HG03439 (cell line): Measurements from ENCODE around the gene HLA-DMB.

Experiments
- ATAC-seq: cut with Tn5 transposase; IDR thresholded peaks from one replicate; pipeline ENCODE4 v1.9.1; 2021; ENCODE audit warnings: mild to moderate bottlenecking, moderate library complexity; ENCODE audit not compliant: unreplicated experiment

Gene HLA-DMB

GRCh38 chr6:32940656-32941213 lies at the start of gene HLA-DMB:
TSS of gene HLA-DMB (minus strand) at chr6:32941028. CDS start at chr6:32940807, 221 bp downstream.
- peak; percentile 54 for ATAC-seq

DNA sequence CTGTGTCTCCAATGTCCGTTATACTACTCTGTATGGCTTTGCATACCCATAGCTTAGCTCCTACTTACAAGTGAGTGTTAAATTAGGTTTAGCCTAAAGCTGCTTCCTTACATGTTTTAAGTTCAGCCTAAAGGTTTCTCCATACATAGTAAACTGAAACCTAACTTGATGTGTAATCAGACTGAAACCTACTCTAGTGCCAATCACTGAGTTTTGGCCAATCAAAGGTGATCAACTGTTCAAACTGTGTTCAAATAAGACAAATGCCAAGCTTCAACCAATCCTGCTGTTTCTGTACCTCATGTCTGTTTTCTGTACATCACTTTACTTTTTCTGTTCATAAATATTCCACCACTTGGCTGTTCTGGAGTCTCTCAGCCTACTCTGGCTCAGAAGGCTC lies 48.5 kb upstream of the HLA-DMB start:
- ATAC-seq, result no peak

- ATAC-seq, result peak; percentile 53
These were observed 44.0 kb upstream of the HLA-DMB start for GRCh38 chr6:32984622-32985389.

- ATAC-seq, result no peak
These were observed 43.3 kb upstream of the HLA-DMB start for GRCh38 chr6:32983964-32984621.

DNA sequence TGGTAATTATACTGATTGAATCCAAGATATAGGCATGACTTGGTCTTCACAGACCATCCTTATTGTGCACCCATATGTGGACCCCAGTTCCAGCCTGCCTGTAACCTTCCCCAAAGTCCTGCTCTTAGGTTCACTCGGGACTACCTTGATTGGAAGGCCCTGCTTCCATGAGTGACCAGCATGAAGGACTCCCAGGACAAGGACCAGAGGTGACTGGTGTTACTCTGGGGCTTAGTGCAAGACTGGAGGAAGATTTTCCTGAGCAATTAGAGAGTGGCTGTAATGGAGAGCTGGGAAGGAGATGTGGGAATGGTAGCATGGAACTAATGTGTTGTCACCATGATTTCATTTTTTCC lies 42.6 kb upstream of the HLA-DMB start:
- ATAC-seq, result no peak

DNA sequence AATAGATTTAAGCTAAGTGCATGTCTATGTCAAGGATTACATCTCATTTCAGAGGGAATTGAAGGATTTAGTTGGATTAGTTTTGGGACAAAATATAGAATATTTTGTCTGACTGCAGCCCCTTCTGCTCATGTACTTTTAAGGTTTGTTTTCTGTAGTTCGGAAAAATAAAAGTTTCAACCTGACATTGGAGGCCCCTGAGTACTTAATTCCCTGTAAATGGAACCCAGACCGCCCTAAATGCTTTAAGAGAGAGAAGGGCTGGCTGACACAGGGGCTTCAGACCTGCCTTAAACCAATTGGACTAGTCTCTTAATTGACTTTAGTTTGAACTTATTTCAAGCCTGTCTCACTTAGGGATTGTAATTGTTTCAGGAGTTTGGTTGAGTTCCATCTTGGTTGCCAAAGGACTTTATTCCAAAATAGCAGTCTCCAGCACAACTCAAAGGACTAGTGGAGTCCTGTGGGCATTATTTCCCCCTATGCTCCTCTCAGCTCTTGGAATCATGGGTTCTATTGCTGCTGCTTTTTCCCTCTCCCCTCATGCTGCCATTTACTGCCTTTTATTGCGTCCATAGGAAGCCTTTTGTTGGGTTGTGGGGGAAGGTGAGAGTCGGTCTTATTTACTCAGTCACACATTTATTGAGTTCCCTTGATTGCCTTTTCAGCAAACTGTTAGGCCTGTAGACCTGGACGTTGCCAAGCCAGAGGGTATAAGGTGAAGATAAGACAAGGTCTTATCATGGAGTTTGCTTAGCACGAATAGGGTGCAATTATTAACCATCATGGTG lies 42.1 kb upstream of the HLA-DMB start:
- ATAC-seq, result no peak

- ATAC-seq, result no peak
These were observed 41.4 kb upstream of the HLA-DMB start for GRCh38 chr6:32982084-32982701.

DNA sequence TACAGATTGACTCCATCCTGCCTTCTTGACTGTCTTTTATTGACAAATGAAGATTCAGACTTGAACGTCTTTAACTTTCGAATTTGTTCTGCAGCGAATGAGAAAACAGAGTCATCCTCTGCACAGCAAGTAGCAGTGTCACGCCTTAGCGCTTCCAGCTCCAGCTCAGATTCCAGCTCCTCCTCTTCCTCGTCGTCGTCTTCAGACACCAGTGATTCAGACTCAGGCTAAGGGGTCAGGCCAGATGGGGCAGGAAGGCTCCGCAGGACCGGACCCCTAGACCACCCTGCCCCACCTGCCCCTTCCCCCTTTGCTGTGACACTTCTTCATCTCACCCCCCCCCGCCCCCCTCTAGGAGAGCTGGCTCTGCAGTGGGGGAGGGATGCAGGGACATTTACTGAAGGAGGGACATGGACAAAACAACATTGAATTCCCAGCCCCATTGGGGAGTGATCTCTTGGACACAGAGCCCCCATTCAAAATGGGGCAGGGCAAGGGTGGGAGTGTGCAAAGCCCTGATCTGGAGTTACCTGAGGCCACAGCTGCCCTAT lies 39.7 kb upstream of the HLA-DMB start:
- no peak for ATAC-seq

DNA sequence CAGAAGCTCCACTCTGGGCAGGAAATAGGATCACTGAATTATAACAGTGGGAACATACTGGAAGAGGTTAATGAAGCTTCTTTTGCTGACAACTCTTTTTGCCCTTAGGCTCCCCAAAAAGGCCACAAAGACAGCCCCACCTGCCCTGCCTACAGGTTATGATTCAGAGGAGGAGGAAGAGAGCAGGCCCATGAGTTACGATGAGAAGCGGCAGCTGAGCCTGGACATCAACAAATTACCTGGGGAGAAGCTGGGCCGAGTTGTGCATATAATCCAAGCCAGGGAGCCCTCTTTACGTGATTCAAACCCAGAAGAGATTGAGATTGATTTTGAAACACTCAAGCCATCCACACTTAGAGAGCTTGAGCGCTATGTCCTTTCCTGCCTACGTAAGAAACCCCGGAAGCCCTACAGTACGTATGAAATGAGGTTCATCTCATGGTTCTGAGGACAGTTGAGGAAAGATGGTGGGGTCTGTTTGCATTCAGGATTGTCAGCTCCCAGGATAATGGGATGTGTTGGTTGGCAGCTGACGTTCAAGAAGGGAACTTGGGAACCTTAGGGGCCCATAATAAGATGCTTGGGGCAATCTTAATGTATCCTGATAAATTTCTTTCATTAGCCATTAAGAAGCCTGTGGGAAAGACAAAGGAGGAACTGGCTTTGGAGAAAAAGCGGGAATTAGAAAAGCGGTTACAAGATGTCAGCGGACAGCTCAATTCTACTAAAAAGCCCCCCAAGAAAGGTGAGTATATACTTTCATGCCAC lies 39.1 kb upstream of the HLA-DMB start:
- no peak for ATAC-seq

DNA sequence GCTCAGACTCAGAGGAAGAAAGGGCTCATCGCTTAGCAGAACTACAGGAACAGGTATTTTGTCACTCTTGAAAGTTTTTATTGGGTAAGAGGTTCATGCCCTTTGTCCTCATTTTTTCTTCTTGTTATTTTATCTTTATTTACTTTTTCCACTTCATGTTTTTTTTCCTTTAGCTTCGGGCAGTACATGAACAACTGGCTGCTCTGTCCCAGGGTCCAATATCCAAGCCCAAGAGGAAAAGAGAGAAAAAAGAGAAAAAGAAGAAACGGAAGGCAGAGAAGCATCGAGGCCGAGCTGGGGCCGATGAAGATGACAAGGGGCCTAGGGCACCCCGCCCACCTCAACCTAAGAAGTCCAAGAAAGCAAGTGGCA lies 37.1 kb upstream of the HLA-DMB start:
- no peak for ATAC-seq

GRCh38 chr6:32977272-32977952 lies 36.6 kb upstream of the HLA-DMB start:
- no peak for ATAC-seq

DNA sequence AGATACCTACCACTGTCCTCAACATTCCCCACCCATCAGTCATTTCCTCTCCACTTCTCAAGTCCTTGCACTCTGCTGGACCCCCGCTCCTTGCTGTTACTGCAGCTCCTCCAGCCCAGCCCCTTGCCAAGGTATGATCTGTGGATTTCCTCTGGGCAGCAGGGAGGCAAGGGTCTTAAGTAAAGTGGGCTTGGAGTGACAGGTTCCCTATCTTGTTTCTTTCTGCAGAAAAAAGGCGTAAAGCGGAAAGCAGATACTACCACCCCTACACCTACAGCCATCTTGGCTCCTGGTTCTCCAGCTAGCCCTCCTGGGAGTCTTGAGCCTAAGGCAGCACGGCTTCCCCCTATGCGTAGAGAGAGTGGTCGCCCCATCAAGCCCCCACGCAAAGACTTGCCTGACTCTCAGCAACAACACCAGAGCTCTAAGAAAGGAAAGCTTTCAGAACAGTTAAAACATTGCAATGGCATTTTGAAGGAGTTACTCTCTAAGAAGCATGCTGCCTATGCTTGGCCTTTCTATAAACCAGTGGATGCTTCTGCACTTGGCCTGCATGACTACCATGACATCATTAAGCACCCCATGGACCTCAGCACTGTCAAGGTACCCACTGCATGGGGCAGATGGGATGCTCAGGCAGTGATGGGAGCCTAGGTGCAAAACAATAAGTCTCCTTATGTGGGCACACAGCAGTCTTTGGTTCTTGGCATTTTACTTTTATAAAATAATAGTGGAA lies 35.7 kb upstream of the HLA-DMB start:
- no peak for ATAC-seq

- ATAC-seq, result no peak
These were observed 35.1 kb upstream of the HLA-DMB start for GRCh38 chr6:32975886-32976285.

DNA sequence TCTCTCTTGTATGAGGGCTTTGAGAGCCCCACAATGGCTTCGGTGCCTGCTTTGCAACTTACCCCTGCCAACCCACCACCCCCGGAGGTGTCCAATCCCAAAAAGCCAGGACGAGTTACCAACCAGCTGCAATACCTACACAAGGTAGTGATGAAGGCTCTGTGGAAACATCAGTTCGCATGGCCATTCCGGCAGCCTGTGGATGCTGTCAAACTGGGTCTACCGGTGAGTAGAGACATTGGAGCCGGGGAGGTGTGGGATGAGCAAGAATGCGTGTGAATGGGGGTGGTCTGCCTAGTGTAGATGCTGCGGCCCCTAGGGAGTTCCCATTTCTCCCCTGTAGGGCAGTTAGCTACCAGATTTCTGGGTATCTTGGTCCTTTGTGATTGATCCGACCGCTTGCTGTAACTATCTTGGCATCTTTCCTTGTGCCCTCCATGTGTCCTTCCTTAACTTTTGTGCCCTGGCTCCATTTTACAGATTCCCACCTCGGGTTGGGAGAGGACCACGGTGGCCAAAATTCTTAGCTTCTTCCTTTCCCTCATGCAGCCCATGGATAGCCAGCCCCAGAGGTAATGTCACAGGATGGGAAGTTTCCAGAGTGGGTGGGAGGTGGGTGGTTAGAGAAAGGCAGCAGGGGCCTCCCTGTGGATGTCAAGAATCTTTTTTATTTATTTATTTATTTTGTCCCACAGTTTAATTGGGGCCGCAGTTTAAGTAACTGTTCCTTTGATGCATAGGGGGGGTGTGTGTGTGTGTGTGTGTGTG lies 33.9 kb upstream of the HLA-DMB start:
- no peak for ATAC-seq

- ATAC-seq, result no peak
These were observed 33.1 kb upstream of the HLA-DMB start for GRCh38 chr6:32974016-32974333.

- ATAC-seq, result no peak
These were observed 32.6 kb upstream of the HLA-DMB start for GRCh38 chr6:32973144-32974015.
